ENCODE results near the gene LRG1. TPM values are rescaled to one million over a fixed set of nuclear protein-coding genes. Genes with fewer than 3 reads are reported as not detected.
A peak's percentile ranks its signal among the peaks of the same experiment; 100 is the strongest.

LRG1 gene
- total and polyA plus RNA-seq, 2 of the 13 experiments (the other 11 are each of a cell fraction or from before 2014, with no cell fraction given), result 12.0 to 39.3 TPM

DNA sequence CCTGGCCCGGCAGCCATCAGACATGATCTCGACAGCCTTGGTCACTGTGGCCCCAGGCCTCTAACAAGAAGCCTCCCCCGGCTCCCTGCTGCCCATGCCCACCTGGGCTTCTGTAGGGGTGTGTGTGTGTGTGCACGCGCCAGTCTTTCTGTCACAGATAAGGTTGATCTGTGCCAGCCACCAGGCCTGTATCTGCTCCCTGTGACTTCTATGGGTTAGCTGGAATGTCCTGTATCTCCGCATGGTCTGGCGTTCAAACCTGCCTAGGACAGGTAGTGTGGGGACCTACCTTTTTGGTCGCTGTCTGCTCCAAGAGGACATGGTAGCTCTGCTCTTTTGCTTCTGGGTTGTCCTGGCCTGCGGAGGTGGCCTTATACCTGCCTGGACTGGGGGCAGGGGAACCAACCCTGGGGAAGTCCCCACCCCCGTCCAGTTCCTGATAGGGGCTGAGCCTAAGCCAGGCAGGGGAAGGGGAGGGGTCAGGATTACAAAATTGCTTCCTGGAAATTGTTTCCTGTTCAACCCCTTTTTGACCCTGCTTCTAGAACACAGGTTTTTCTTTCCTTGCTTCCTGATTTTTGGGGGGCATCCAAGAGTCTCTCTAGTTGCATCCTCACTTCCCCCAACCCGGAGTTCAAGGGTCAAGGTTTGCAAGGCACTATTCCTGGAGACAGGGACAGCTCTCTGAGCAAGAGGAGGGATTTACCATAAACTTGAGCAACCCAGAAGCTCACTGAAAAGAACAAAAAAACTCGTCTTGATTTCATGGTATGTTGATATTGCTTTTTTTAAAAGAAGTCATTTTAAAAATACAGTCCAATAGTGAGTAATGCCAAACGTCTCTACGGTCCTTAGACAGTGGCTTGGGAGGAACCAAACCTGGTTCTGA lies at the start of gene LRG1 (continued):
- TF ChIP-seq PITX1 (CRISPR knock-in tag; IDR thresholded peaks at IDR 0.05), result peak; percentile 77
- no peak for TF ChIP-seq KLF12 (CRISPR knock-in tag; IDR thresholded peaks at IDR 0.05; ENCODE audit: borderline replicate concordance)
- TF ChIP-seq GZF1 (CRISPR knock-in tag; IDR thresholded peaks at IDR 0.05), result no peak
- no peak for TF ChIP-seq SNAI1 (CRISPR knock-in tag; IDR thresholded peaks at IDR 0.05; ENCODE audit: borderline replicate concordance)
- TF ChIP-seq HNRNPH1 (optimal IDR thresholded peaks at IDR 0.05; ENCODE audit: low read depth, low read length), result no peak
- TF ChIP-seq EP300 (IDR thresholded peaks at IDR 0.05; ENCODE audit: low read depth in 2 of 2, low read length in 2 of 2), result peak in 1 of 2 experiments; percentile 69; a peak in 3 of 4 replicates
- peak; percentile 64 for TF ChIP-seq EP300 (CRISPR knock-in tag; IDR thresholded peaks at IDR 0.05; ENCODE audit: borderline replicate concordance)
- TF ChIP-seq, protein P1, sequence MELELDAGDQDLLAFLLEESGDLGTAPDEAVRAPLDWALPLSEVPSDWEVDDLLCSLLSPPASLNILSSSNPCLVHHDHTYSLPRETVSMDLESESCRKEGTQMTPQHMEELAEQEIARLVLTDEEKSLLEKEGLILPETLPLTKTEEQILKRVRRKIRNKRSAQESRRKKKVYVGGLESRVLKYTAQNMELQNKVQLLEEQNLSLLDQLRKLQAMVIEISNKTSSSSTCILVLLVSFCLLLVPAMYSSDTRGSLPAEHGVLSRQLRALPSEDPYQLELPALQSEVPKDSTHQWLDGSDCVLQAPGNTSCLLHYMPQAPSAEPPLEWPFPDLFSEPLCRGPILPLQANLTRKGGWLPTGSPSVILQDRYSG (CRISPR knock-in tag; IDR thresholded peaks at IDR 0.05), result no peak
- TF ChIP-seq NPAS2 (CRISPR knock-in tag; IDR thresholded peaks at IDR 0.05; ENCODE audit: borderline replicate concordance), result no peak
- TF ChIP-seq, protein P2, sequence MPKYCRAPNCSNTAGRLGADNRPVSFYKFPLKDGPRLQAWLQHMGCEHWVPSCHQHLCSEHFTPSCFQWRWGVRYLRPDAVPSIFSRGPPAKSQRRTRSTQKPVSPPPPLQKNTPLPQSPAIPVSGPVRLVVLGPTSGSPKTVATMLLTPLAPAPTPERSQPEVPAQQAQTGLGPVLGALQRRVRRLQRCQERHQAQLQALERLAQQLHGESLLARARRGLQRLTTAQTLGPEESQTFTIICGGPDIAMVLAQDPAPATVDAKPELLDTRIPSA (CRISPR knock-in tag; IDR thresholded peaks at IDR 0.05; ENCODE audit: borderline replicate concordance), result no peak
- peak; percentile 55; the same call in 1 of the 2 replicates for TF ChIP-seq ERF (CRISPR knock-in tag; IDR thresholded peaks at IDR 0.05)
- TF ChIP-seq CREM (IDR thresholded peaks at IDR 0.05), result peak; percentile 52
- TF ChIP-seq CREM (CRISPR knock-in tag; IDR thresholded peaks at IDR 0.05), result no peak
- TF ChIP-seq MIER2 (CRISPR knock-in tag; IDR thresholded peaks at IDR 0.05), result no peak
- no peak for TF ChIP-seq SCMH1 (CRISPR knock-in tag; IDR thresholded peaks at IDR 0.05; ENCODE audit: borderline replicate concordance)
- TF ChIP-seq, protein P3, sequence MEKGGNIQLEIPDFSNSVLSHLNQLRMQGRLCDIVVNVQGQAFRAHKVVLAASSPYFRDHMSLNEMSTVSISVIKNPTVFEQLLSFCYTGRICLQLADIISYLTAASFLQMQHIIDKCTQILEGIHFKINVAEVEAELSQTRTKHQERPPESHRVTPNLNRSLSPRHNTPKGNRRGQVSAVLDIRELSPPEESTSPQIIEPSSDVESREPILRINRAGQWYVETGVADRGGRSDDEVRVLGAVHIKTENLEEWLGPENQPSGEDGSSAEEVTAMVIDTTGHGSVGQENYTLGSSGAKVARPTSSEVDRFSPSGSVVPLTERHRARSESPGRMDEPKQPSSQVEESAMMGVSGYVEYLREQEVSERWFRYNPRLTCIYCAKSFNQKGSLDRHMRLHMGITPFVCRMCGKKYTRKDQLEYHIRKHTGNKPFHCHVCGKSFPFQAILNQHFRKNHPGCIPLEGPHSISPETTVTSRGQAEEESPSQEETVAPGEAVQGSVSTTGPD (CRISPR knock-in tag; IDR thresholded peaks at IDR 0.05), result no peak
- TF ChIP-seq ZNF614 (CRISPR knock-in tag; IDR thresholded peaks at IDR 0.05; ENCODE audit: borderline replicate concordance), result peak; percentile 85; the same call in 1 of the 2 replicates
- TF ChIP-seq GATA4 (IDR thresholded peaks at IDR 0.05; ENCODE audit: borderline replicate concordance, low read depth), result peak; percentile 71; the same call in 1 of the 2 replicates
- TF ChIP-seq, protein P4, sequence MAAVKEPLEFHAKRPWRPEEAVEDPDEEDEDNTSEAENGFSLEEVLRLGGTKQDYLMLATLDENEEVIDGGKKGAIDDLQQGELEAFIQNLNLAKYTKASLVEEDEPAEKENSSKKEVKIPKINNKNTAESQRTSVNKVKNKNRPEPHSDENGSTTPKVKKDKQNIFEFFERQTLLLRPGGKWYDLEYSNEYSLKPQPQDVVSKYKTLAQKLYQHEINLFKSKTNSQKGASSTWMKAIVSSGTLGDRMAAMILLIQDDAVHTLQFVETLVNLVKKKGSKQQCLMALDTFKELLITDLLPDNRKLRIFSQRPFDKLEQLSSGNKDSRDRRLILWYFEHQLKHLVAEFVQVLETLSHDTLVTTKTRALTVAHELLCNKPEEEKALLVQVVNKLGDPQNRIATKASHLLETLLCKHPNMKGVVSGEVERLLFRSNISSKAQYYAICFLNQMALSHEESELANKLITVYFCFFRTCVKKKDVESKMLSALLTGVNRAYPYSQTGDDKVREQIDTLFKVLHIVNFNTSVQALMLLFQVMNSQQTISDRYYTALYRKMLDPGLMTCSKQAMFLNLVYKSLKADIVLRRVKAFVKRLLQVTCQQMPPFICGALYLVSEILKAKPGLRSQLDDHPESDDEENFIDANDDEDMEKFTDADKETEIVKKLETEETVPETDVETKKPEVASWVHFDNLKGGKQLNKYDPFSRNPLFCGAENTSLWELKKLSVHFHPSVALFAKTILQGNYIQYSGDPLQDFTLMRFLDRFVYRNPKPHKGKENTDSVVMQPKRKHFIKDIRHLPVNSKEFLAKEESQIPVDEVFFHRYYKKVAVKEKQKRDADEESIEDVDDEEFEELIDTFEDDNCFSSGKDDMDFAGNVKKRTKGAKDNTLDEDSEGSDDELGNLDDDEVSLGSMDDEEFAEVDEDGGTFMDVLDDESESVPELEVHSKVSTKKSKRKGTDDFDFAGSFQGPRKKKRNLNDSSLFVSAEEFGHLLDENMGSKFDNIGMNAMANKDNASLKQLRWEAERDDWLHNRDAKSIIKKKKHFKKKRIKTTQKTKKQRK (IDR thresholded peaks at IDR 0.05; ENCODE audit: low read length), result no peak
- TF ChIP-seq, protein P5, sequence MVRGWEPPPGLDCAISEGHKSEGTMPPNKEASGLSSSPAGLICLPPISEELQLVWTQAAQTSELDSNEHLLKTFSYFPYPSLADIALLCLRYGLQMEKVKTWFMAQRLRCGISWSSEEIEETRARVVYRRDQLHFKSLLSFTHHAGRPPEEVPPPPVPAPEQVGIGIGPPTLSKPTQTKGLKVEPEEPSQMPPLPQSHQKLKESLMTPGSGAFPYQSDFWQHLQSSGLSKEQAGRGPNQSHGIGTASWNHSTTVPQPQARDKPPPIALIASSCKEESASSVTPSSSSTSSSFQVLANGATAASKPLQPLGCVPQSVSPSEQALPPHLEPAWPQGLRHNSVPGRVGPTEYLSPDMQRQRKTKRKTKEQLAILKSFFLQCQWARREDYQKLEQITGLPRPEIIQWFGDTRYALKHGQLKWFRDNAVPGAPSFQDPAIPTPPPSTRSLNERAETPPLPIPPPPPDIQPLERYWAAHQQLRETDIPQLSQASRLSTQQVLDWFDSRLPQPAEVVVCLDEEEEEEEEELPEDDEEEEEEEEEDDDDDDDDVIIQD (CRISPR knock-in tag; IDR thresholded peaks at IDR 0.05; ENCODE audit: low read depth), result no peak
- no peak; the same call in 1 of the 2 replicates for TF ChIP-seq KDM5A (IDR thresholded peaks at IDR 0.05; ENCODE audit: borderline replicate concordance, low read length)
- peak; percentile 63 for TF ChIP-seq HDAC2 (CRISPR knock-in tag; IDR thresholded peaks at IDR 0.05)
